ENCODE measurements around the gene JARID2. TPM values are rescaled to one million over a fixed set of nuclear protein-coding genes. Genes with fewer than 3 reads are reported as not detected.

The JARID2 gene
- total RNA-seq, 1 donor from 2014 or later: 5.0 TPM

DNA sequence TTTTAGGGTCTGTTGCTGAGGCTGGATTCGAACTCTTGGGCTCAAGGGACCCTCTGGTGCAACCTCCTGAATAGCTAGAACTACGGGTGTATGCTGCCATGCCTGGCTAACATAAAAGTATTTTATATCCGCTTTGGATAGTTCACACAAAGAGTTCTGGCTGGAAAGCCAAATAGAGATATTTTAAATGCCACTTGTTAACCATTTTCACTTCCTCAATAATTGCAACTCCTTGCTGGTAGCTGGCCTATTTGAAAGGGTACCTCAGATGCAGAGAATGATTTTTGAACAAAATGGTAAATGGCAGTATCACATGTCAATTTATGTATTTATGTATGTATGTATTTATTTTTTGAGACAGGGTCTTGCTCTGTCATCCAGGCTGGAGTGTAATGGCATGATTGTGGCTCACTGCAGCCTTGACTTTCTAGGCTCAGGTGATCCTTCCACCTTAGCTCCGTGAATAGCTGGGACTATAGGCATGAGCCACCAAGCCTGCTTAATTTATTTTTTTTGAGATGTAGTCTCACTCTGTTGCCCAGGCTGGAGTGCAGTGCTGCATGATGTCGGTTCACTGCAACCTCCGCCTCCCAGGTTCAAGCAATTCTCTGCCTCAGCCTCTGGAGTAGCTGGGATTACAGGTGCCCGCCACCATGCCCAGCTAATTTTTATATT is 12.9 kb upstream of the JARID2 start:
- DNase-seq (ENCODE audit: low spot score in 2 of 2): no peak
- intact Hi-C loops (cut with DNase I): no loop called here
- no peaks in the 10 kb centered on the region for H3K27me3 ChIP-seq
- H3K36me3 ChIP-seq: no peaks in the 10 kb centered on the region
- H3K4me3 ChIP-seq: no peak overlapping the region
- no peaks in the 10 kb centered on the region for H3K4me1 ChIP-seq
- no peaks in the 10 kb centered on the region for H3K9me3 ChIP-seq
- no peak overlapping the region for H3K27ac ChIP-seq
- TF ChIP-seq CTCF (IDR thresholded peaks at IDR 0.05): no peak

GRCh38 chr6:15234068-15234758 is 11.7 kb upstream of the JARID2 start:
- Histone ChIP-seq H3K4me3 (no peak overlapping the region), H3K9me3 (no peaks in the 10 kb centered on the region), H3K36me3 (no peaks in the 10 kb centered on the region), H3K27me3 (no peaks in the 10 kb centered on the region), H3K27ac (no peak overlapping the region), H3K4me1 (peaks cover under 1 to 3% of the 10 kb centered on the region in 2 donors)
- intact Hi-C loops (cut with DNase I): no loop called here
- no peak for DNase-seq (ENCODE audit: low spot score in 2 of 2)
- TF ChIP-seq CTCF (IDR thresholded peaks at IDR 0.05): no peak

- Histone ChIP-seq H3K27ac (peak overlapping the region; percentile 40 to 58), H3K36me3 (no peaks in the 10 kb centered on the region), H3K9me3 (no peaks in the 10 kb centered on the region), H3K4me3 (no peak overlapping the region), H3K27me3 (no peaks in the 10 kb centered on the region), H3K4me1 (peaks cover 5 to 10% of the 10 kb centered on the region in 2 donors)
- TF ChIP-seq CTCF (IDR thresholded peaks at IDR 0.05): no peak
- DNase-seq (ENCODE audit: low spot score in 2 of 2): no peak
- intact Hi-C loops (cut with DNase I): loop anchor here (10.0 kb wide), 3 partner anchors 235 to 1425 kb away; partner anchors contain the start of gene MCUR1
These were observed 6.1 kb upstream of the JARID2 start for GRCh38 chr6:15239616-15240364.

DNA sequence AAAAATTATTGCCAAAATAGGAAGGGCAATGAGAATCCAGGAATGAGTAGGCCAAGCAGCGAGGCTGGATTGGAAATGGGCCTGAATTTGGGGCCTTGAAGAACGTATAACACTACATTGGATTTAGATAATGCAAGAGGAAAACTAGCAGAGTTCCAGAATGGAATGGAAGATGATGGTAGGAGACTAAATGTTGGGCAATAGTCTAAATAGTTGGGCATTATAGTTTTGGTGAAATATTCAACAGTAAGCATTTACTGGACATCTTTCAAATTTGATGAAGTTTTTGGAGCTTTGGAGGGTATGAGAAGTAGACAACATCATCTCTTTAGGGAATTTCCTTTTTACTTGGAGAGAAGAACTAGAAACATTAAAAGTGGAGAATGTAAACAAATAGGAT is 3.4 kb upstream of the JARID2 start:
- intact Hi-C loops (cut with DNase I): loop anchor here (10.0 kb wide), 3 partner anchors 232 to 1428 kb away; partner anchors contain the start of gene MCUR1
- no peak overlapping the region for H3K27ac ChIP-seq
- no peaks in the 10 kb centered on the region for H3K36me3 ChIP-seq
- no peak for DNase-seq (ENCODE audit: low spot score in 2 of 2)
- H3K4me1 ChIP-seq: peaks cover 5 to 13% of the 10 kb centered on the region in 2 donors
- H3K4me3 ChIP-seq: no peak overlapping the region
- no peak for TF ChIP-seq CTCF (IDR thresholded peaks at IDR 0.05)
- H3K27me3 ChIP-seq: no peaks in the 10 kb centered on the region
- no peaks in the 10 kb centered on the region for H3K9me3 ChIP-seq

- H3K4me1 ChIP-seq: peaks cover 5 to 13% of the 10 kb centered on the region in 2 donors
- H3K27ac ChIP-seq: no peak overlapping the region
- DNase-seq (ENCODE audit: low spot score in 2 of 2): no peak
- no peaks in the 10 kb centered on the region for H3K36me3 ChIP-seq
- intact Hi-C loops (cut with DNase I): loop anchor here (10.0 kb wide), 3 partner anchors 232 to 1428 kb away; partner anchors contain the start of gene MCUR1
- TF ChIP-seq CTCF (IDR thresholded peaks at IDR 0.05): no peak
- H3K27me3 ChIP-seq: no peaks in the 10 kb centered on the region
- no peak overlapping the region for H3K4me3 ChIP-seq
- no peaks in the 10 kb centered on the region for H3K9me3 ChIP-seq
These were observed 2.8 kb upstream of the JARID2 start for GRCh38 chr6:15242937-15243614.

All from ascending aorta (tissue), 2 donors.